GM06990 (cell line): Measurements from ENCODE around the gene IL26.
"Not testable (repeated sequence)": the region's sequence is repeated elsewhere in the genome, so short reads cannot be mapped to it uniquely, and the experiment has no call there.

Experiments used
- DNase-seq: peaks from one replicate; pipeline ENCODE4 v3.0.0-alpha.2; 2011; ENCODE audit not compliant: insufficient read length; ENCODE audit errors: extremely low read depth
- H3K27me3 ChIP-seq: replicated peaks from 2 replicates; pipeline ENCODE4 v1.6.0; 2011; ENCODE audit warnings: low read length; ENCODE audit not compliant: control insufficient read depth, insufficient read depth
- H3K36me3 ChIP-seq: 2 replicates; pipeline ENCODE4 v1.5.1; 2011; ENCODE audit warnings: low read length; ENCODE audit not compliant: control insufficient read depth, insufficient read depth
- H3K4me3 ChIP-seq: replicated peaks from 2 replicates; pipeline ENCODE4 v1.5.1; 2011; ENCODE audit warnings: low read depth, mild to moderate bottlenecking, control low read depth, low read length
- CTCF ChIP-seq: IDR thresholded peaks from 2 replicates; pipeline ENCODE4 v1.5.1; 2011; ENCODE audit warnings: low read length, control low read depth, mild to moderate bottlenecking, inconsistent platforms; ENCODE audit not compliant: insufficient read depth, poor library complexity, severe bottlenecking

The IL26 gene

GRCh38 chr12:68224613-68225285, 861 bp downstream of the IL26 start:
- no peaks in the 10 kb centered on the region for H3K27me3 ChIP-seq
- no peak for TF ChIP-seq CTCF
- DNase-seq: no peak
- H3K36me3 ChIP-seq: no peaks in the 10 kb centered on the region
- no peak overlapping the region for H3K4me3 ChIP-seq

GRCh38 chr12:68223067-68223747, 2.4 kb downstream of the IL26 start:
- Histone ChIP-seq H3K27me3 (no peaks in the 10 kb centered on the region), H3K4me3 (no peak overlapping the region), H3K36me3 (no peaks in the 10 kb centered on the region)
- DNase-seq: peak; percentile 29
- peak; percentile 84 for TF ChIP-seq CTCF

- DNase-seq: no peak
- no peak for TF ChIP-seq CTCF
- Histone ChIP-seq H3K4me3 (no peak overlapping the region), H3K36me3 (no peaks in the 10 kb centered on the region), H3K27me3 (no peaks in the 10 kb centered on the region)
Observed at GRCh38 chr12:68222326-68222725, 3.3 kb downstream of the IL26 start.

GRCh38 chr12:68221497-68221896, 4.1 kb downstream of the IL26 start:
- no peaks in the 10 kb centered on the region for H3K36me3 ChIP-seq
- DNase-seq: no peak
- no peak for TF ChIP-seq CTCF
- no peaks in the 10 kb centered on the region for H3K27me3 ChIP-seq
- no peak overlapping the region for H3K4me3 ChIP-seq

GRCh38 chr12:68210875-68211274, 14.7 kb downstream of the IL26 start:
- DNase-seq: no peak

GRCh38 chr12:68209048-68209728, 16.4 kb downstream of the IL26 start:
- not testable (repeated sequence) for DNase-seq, H3K27me3 ChIP-seq, H3K36me3 ChIP-seq, H3K4me3 ChIP-seq

More at GRCh38 chr12:68210875-68211274, 14.7 kb downstream of the IL26 start:
- H3K4me3 ChIP-seq: no peak overlapping the region
- no peak for TF ChIP-seq CTCF
- H3K36me3 ChIP-seq: no peaks in the 10 kb centered on the region
- H3K27me3 ChIP-seq: no peaks in the 10 kb centered on the region; the same call in 1 of the 2 replicates
